OCI-M2 (cell line): Measurements from ENCODE around the gene DNASE1L1.

Experiments
- DNase-seq: peaks from one replicate; lab custom pipeline; 2025; ENCODE audit not compliant: unreplicated experiment; lab: John Stamatoyannopoulos, UW

DNASE1L1 gene

DNA sequence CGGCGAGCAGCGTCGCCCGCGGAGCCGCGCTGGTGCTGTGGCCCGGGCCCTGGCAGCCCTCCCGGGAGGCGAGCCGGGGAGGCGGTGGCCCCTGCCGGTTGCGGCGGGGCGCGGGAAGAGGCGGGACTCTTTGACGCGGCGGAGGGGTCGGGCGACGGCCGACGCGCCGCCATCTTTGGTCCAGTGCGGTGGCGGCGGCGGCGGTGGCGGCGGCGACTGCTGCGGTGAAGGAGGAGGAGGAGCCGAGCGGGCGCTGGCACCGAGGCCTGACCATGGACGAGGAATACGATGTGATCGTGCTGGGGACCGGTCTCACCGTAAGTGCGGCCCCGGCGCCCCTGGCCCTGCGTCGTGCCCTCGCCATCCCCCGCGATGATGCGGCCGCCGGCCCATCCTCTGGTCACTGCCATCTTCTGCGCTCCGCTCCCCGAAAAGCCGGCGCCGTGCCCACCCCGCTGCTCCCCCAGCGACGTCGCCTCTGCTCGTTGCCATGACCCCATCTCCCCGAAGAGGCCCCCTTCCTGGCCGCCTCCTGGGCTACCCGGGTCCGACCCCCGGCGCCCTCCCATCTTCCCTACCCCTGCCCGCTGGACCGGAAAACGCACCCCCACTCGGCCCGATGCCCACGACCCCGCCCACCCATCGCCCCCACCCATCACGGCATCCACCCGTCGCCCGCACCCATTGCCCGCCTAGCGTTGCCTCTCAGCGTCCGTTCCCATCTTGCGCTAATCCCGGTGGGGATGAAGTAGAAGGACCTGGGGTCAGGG lies 28.1 kb upstream of the DNASE1L1 start, which contains the start of gene GDI1:
Gene GDI1, plus strand, starts transcription at position 172 of the 770 bp plus-strand sequence. Its CDS starts 101 bp downstream, at position 273.
- no peak for DNase-seq

GRCh38 chrX:154436374-154436982 lies 27.4 kb upstream of the DNASE1L1 start:
- no peak for DNase-seq

DNA sequence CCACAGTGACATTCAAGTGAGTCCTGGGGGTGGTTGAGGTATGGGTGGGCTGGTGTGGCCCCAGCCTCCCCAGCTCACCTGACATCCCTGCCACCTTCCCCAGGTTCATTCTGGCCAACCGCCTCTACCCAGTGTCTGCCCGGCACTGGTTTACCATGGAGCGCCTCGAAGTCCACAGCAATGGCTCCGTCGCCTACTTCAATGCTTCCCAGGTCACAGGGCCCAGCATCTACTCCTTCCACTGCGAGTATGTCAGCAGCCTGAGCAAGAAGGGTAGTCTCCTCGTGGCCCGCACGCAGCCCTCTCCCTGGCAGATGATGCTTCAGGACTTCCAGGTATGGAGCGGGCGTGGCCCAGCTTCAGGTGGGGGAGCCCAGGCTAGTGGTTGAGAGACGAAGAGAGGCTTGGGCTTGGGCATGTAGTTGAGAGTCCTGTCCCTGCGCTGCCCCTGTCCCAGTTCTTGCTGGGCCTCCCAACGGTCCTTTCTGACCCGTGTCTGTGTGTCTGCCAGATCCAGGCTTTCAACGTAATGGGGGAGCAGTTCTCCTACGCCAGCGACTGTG lies 26.2 kb upstream of the DNASE1L1 start:
- DNase-seq = no peak

DNA sequence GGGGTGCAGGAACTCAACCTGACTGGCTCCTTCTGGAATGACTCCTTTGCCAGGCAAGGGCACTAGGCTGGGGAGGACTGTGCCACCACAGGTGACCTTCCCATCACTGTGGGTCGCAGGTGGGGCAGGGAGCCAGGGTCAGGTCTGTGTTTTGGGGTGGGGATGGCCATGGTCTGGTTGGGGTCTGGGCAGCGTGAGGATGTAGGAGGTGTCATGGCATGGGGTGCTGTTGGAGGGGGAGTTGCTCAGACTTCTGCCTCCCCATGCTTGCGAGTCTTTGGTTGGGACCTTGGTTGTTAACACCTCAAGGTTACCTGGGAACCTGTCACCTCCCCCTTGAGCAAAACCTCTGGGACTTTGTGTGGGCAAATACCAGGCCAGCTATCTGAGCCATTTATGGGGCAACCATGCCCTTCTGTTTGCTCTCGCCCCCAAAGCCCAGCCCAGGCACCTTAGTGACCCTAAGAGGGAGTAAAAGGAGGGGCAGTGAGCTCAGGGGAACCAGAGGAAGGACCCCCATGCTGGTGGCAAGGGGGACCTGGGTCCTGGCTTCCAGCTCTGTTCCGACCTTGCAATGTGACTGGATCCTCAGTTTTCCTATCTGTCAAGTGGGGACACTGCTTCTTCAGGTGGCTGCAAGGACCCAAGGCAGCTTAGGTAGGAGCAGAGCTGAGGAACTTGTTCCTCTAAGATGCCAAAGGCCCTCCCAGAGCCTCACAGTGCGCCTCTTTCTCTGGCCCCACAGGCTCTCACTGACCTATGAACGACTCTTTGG lies 25.5 kb upstream of the DNASE1L1 start:
- no peak for DNase-seq

- no peak for DNase-seq
Observed at GRCh38 chrX:154433605-154434004, 24.6 kb upstream of the DNASE1L1 start.

DNA sequence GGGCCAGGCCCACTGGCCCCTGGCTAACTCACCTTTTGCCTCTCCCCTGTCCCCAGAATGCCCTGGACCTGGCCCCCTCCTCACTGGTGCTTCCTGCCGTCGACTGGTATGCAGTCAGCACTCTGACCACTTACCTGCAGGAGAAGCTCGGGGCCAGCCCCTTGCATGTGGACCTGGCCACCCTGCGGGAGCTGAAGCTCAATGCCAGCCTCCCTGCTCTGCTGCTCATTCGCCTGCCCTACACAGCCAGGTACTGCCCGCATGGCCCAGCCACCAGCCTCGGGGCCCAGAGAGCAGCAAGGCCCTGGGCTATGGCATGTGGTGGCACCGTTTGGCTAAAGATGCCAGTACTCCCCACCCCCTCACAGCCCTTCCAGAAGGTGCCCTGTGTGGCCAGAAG lies 23.2 kb upstream of the DNASE1L1 start:
- no peak for DNase-seq

DNA sequence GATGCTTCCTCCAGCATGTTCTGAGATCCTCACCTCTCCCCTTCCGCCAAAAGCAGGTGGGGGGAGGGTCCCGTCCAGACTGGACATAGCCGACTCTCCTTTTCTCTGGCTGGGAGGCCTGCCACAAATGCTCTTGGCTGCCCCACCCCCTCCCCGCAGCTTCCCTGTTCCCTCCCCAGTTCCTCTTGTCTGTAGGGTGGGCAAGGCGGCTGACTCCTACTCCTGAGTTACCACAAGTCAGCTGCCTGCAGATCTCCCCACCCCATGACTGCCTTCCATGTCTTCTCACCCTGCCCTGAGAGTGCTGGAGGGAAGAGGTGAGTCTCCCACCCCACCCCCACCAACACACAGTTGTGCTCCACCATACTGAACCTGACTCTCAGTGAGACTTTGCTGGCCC lies 22.3 kb upstream of the DNASE1L1 start:
- DNase-seq = no peak

DNA sequence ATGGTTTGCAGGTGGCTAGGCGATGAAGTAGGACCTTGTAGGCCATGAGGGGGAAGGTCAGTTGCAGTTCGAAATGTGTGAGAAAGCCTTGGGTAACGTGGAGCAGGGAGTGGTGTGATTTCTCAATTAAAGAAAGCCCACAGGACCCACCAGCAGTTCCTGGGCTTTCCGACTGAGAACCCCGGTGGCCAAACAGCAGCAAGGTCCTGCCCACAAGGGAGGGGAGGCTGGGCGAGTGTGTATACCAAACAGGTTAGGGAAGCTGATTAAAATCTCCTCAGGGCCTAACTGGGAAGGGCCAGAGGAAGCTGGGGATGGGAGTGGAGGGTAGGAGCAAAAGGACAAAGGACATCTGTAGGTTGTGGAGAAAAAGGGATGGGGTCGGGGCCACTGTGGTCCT lies 21.9 kb upstream of the DNASE1L1 start:
- no peak for DNase-seq

- DNase-seq = no peak
Observed at GRCh38 chrX:154430479-154430878, 21.4 kb upstream of the DNASE1L1 start.

DNA sequence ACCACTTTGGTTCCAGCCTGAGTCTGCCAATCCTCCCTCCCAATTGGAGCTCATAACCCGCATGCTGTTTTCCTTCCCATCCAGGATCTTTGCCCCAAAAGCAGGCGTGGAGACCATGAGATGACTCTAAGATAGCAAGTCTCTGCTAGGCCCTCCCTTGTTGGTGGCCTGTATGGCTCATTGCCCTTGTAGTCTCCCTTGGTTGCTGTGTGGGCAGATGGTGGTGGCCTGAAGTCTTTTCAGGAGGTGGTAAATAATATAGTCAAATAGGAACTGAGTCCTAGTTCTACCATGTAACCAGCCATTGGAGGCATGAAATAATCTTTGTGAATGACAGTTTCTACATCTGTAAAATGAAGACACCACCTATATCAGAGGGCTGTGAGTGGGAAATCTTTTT lies 20.7 kb upstream of the DNASE1L1 start:
- DNase-seq = no peak

DNA sequence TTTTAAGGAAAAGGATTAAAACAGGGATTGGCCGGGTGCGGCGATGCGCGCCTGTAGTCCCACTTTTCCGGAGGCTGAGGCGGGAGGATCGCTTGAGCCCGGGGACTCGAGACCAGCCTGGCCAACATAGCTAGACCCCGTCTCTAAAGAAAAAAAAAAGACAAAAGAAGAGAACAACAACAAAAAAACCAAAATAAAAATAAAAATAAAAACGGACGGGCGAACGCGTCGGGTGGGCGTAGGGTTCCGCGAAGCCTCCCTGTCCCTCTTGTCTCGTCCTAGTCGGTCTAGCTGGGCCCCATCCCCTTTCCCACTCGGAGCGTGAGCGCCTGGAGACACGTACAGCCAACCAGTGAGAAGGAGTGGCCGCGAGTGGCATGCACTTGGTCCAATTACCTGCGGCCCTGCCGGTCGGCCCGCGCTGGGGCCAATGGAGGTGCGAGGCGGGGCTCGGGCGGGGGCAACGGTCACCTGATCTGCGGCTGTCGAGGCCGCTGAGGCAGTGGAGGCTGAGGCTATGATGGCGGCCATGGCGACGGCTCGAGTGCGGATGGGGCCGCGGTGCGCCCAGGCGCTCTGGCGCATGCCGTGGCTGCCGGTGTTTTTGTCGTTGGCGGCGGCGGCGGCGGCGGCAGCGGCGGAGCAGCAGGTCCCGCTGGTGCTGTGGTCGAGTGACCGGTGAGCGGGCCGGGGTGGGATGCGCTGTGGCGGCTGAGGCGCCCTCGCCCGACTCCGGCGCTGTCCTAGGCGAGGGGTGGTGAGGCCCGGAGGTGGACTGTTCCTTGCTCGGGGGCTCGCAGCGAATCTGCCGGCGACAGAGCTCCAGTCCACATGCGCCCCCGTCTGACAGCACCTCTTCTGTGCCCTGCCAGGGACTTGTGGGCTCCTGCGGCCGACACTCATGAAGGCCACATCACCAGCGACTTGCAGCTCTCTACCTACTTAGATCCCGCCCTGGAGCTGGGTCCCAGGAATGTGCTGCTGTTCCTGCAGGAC lies 19.4 kb upstream of the DNASE1L1 start, which contains the start of gene ATP6AP1:
Gene ATP6AP1, plus strand, starts transcription at position 502 of the 996 bp plus-strand sequence. Its CDS starts 16 bp downstream, at position 518.
- DNase-seq = no peak

- DNase-seq = no peak
Observed at GRCh38 chrX:154426916-154427770, 18.1 kb upstream of the DNASE1L1 start.

GRCh38 chrX:154420402-154420756 lies 11.3 kb upstream of the DNASE1L1 start:
- DNase-seq = no peak

DNA sequence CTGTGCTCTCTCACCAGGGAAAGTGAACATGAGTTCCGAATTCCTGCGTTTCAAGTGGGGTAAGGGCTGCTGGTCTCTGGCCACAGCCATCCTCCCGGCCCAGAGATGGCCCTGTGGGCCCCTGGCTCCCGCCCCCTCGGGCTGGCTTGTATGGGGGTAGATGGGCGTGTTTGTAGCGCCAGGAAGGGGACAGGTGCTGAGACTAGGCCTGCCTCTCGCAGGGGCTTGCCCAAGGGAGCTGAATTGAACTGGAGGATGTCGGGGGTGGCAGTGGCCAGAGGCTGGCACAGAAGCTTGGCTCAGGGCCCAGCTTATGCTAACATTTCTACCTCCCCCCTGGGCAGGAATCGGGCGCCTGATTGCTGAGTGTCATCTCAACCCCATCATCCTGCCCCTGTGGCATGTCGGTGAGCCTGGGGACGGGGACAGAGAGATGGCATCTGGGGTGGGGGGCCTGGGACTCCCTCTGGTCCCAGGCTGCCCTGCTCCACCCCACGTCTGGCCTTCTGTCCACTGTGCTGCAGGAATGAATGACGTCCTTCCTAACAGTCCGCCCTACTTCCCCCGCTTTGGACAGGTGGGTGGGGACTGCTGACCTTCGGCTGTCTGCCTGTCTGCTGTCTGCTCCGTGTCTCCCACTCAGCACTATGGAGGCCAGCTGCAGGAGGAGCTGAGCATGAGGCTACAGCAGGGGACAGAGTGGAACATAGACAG lies 10.8 kb upstream of the DNASE1L1 start:
- DNase-seq = no peak

DNA sequence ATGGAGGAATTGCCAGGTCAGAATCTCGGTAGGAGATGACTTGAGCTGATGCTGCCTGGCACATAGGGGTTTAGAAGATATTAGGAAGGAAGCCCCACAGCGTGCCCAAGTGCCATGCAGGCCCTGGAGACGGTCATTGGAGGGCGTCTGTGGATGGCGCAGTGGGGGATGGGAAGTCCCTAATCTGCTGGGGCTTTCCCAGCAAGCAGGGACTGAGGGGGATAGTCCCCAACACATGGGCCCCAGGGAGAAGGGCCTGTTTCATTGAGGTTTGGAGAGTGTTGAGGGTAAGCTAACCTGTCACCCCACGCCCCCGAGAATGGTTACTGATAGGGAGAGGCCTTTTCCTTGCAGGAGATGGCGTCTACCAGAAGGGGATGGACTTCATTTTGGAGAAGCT lies 10.1 kb upstream of the DNASE1L1 start:
- no peak for DNase-seq

DNA sequence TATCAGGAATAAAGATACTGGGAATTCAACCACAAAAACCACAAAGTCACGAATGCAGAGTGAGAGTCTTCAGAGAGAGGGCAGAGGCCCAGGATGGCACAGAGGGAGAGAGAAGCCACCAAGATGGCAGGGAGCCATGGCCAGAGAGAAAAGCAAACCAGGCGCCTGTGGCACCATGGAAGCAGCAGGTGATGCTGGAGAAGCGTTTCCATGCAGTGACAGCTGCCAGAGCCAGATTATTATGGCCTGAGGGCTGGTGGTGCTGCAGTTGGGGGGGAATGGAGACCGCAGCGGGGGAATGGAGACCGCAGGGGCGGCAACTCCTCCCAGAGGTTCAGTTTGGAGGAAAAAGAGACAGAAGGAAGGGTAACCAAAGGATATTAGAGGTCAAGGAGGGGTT lies 8.1 kb upstream of the DNASE1L1 start:
- no peak for DNase-seq

DNA sequence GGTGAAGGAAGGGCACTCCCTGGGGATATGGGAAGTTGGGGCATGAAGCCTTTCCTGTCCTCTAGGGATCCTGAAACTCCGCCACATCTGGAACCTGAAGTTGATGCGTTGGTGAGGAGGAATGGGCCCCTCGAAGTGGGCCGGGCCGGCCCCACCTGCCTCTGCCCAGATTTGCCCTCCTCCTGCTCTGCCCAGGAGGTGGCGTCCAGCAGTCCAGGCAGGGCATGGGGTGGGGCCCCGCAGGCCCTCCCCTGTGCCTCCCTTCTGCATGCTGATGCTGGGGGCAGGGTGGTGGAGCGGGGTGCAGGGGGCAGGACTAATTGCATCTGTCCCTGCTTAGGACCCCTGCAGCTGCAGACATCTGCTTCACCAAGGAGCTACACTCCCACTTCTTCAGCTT lies 4.1 kb upstream of the DNASE1L1 start:
- no peak for DNase-seq

DNA sequence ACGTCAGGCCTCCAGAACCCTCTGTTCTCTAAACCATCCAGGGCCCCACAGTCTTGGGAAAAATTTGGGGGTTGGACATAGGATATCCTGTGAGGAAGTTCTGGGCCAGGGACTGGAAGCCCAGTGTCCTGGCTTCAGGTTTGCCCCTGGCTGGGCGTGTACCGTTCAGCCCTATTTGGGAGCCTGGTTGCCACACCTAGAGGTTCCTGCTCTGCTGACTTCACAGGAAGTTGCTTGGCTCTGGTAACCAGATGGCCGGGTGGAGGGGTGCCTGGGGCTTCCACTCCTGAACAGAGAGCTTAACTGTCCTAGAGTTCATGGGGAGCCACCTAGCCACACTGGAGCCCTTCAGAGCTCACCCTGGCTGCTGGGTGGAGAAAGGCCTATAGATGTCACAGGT lies 3.4 kb upstream of the DNASE1L1 start:
- DNase-seq = no peak

GRCh38 chrX:154411981-154412340 lies 2.9 kb upstream of the DNASE1L1 start:
- no peak for DNase-seq
